Skeletal muscle cell (primary cell): Measurements from ENCODE around the gene SRPK2.

ENCODE experiments used
- DNase-seq: peaks from one replicate; pipeline ENCODE4 v3.0.0-alpha.2; 2010; ENCODE audit warnings: low read depth
- H3K4me3 ChIP-seq: 2 replicates; pipeline ENCODE4 v1.5.1; 2011; ENCODE audit warnings: low read depth, mild to moderate bottlenecking, control low read depth, low read length, moderate library complexity

The SRPK2 gene

GRCh38 chr7:105086850-105087249, 301.9 kb downstream of the SRPK2 start:
- no peak for DNase-seq
- no peak overlapping the region for H3K4me3 ChIP-seq

- DNase-seq: no peak
- no peak overlapping the region for H3K4me3 ChIP-seq
Observed at GRCh38 chr7:105084581-105084980, 304.1 kb downstream of the SRPK2 start.

GRCh38 chr7:105079348-105079747, 309.4 kb downstream of the SRPK2 start:
- no peak overlapping the region for H3K4me3 ChIP-seq
- no peak for DNase-seq

GRCh38 chr7:105073143-105073542, 315.6 kb downstream of the SRPK2 start:
- H3K4me3 ChIP-seq: no peak overlapping the region
- no peak for DNase-seq

- no peak overlapping the region for H3K4me3 ChIP-seq
- DNase-seq: no peak
Observed at GRCh38 chr7:105068886-105069285, 319.8 kb downstream of the SRPK2 start.

- H3K4me3 ChIP-seq: no peak overlapping the region
- DNase-seq: no peak
Observed at GRCh38 chr7:105067691-105068090, 321.0 kb downstream of the SRPK2 start.
